NCI-H2107 (cell line): ENCODE measurements around the gene ELMO1.

Experiments
- DNase-seq: peaks from one replicate; lab custom pipeline; 2025; lab: John Stamatoyannopoulos, UW

The ELMO1 gene

GRCh38 chr7:37448636-37449361 lies at the start of gene ELMO1:
Gene ELMO1 (minus strand): TSS chr7:37448864. CDS start chr7:37342690, 106,174 bp downstream.
- no peak for DNase-seq

DNA sequence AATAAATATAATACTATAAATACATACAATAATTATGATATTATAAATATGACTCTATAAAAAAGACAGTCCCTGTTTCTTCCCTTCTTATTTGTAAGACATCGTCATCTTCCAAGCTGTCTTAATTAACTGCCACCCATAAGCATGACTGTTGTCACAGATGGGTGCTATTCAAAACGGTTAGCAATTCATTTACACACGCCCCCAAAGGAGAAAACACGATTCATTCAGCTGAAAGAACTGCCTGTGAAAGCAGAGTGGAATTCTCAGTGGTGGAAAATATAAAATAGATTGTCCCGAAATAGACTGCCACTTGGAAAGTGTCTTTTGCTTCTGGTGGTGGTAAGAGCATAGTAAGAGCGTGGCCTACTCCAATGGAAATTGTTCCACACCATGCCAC lies 48.9 kb upstream of the ELMO1 start:
- DNase-seq = no peak

DNA sequence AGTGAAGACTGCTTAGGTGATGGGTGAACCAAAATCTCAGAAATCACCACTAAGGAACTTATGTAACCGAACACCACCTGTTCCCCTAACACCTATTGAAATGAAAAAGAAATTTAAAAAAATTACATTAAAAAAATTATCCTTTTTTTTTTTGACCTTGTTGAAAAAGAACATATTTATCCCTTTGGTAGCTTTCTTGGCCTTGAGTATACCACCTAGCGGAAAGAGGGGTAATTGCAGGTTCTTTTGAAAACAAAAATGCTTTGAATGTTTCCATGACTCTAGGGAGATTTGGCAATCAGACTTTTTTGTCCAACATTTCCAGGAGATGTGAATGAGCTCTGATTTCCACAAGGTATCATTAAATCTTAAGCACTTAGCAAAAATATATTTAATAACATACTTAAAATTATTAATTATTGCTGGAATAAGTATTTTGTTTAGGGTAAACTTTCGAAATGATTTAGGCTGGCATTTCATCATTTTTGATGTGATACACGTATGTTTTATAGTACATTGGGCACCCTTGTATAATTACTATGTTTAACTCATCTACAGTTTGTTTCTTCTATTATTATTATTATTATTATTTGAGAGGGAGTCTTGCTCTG lies 47.0 kb upstream of the ELMO1 start:
- DNase-seq = no peak

GRCh38 chr7:37494926-37495325 lies 46.3 kb upstream of the ELMO1 start:
- DNase-seq = no peak

DNA sequence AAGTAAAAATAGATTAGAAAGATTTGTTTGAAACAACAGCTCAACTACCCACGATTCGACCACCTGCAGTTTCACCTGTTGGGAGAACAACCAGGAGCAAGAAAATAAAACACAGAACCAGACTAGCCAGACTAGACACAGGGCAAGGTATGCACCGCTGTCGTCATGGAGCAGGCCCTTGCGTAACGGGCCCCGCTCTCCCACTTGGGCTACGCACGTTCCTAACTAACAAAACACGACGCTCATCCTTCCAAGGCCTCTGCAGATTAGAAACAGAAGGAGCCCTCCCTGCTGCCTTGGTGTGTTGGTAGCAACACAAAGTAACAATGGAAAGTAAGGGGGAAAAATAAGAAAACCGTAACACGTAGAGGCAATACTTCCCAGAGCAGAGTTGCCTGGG lies 45.1 kb upstream of the ELMO1 start:
- no peak for DNase-seq

- no peak for DNase-seq
Measured at GRCh38 chr7:37493123-37493522, 44.5 kb upstream of the ELMO1 start.

DNA sequence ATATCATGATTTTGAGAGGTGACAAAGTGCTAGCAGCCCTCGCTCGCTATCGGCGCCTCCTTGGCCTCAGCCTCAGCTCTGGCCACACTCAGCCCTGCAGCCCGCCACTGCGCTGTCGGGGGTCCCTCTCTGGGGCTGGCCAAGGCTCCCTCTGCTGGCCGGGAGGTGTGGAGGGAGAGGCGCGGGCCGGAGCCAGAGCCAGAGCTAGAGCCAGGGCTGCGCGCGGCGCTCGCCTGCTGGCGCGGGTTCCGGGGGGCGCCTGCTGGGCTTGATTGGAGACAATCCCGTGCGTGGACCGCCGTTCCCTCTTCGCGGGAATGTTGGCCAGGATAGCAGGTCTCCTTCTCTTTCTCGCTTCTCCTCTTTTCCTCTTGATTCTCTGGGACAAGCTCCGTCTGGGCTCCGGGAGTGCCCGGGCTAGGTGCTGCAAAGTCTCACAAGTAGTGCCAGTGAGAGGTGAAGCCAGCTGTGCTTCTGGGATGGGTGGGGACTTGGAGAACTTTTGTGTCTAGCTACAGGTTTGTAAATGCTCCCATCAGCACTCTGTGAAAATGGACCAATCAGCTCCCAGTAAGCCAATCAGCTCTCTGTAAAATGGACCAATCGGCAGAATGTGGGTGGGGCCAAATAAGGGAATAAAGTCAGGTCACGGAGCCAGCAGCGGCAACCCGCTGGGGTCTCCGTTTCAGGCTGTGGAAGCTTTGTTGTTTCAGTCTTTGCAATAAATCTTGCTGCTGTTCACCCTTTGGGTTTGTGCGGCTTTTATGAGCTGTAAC lies 43.4 kb upstream of the ELMO1 start:
- DNase-seq = no peak

GRCh38 chr7:37489703-37490102 lies 41.0 kb upstream of the ELMO1 start:
- DNase-seq = no peak

DNA sequence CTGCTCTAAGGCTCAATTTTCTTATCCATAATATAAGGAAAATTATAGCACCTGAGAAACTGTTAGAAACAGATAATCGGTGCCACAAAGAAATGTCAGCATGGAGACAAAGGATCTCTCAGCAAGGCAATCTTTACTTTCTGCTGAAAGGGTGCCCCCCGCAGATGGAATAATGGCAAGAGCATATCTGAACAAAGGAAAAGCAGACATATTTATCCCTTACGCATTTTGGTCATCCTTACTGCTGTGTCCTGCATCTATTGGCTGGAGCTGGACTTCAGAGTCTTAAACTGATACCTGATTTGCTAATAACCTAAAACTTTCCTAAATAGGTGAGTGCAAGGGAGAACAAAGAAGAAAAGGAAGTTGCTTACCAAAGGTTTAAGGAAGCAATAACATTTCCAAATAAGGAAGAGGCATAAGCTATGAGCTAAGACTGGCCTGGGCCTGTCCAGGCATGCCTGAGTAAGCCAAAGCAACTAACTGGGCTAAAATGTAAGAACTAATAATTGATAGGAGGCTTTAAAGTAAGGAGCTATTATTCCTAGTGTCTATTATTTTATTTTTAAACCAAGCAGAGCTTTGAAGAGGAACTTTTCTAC lies 39.6 kb upstream of the ELMO1 start:
- DNase-seq = no peak

DNA sequence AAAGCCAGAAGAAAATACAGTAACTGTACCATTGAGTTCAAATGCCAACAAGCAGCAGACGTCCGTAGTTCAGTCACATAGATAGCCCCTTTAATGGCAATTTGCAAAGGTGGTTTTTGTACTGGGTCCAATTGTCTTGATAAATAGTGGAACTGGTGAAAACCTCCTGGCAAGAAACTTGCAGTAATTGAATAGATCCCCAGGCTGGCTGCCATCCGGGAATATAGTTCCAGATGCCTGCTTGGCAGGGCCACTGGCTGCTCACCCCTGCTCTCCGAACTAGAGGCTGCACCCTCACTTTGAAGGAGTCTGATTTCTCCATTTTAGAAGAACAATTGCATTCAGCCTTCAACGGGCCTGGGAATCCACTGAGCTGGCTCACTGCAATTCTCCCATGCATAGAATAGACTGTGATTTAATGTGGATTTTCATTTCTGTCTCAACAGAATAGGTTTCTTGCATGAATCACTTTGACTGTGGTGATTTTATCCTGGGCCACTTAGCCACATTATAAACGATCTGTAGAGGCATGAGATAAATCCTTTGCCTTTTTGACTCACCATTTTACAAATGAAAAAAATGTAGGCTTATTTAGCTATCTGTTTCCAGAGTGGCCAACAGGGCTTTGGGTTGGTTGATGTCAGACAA lies 35.9 kb upstream of the ELMO1 start:
- DNase-seq = no peak

DNA sequence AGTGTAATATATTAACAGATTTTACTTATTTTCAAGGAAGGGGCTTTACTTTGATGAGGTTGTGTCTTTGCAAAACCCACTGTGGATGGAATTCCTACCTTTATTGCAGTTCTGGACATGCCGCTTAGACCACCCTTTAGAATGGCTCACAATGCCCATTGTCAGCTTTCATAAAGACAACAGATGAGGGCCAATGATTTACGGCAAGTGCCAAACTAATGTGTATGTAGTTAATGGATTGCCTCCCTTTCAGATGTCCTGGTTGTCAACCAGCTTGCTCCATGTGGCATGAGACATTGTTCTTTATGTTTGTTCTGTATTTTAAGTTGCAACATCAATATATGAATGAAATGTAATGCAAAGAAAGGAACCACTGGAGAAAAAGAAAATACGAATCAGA lies 35.0 kb upstream of the ELMO1 start:
- DNase-seq = no peak

DNA sequence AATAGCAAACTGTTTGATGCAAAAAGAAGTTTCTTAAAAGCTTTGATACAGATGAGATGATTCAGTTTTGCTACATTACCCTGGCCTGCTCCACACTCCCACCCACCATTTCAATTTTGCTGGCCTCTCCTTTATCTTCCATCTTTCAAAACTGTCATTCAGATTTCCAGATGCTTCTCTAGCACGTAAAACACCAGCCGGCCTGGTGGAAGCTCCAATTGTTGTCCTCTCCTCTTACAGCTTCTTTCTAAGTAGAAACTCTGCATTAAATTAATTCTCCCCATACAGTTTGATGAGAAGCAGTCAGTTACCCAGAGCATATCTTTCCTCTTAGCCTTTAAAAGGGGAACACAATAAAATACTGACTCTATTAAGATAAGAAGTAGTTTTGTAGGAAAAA lies 34.3 kb upstream of the ELMO1 start:
- DNase-seq = no peak

- DNase-seq = no peak
Measured at GRCh38 chr7:37482505-37482904, 33.8 kb upstream of the ELMO1 start.

DNA sequence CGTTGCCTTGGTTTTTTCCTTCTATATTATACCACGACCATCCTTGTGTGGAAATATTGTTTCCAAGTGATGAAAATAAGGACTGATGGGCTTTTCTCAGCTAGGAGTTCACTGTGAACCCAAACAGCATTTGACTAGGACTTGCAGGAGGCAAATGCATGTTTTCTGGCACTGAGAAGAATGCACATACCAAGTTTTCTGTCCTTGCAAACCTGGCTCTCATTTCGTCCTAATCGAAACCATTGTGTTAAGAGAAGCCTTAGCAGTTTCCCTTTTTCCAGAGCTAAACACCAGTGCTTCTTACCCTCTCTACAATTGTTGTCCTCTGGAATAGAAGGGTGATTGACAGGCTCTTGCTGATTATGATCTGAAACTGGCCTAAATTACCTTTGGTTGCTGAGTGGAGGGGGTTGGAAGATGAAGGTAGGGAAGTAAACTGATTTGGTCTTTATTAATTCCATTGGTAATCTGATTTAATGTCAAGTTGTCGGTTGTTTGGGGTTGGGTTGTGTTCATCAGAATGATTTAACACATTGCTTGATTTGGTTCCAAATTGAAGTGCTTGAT lies 33.1 kb upstream of the ELMO1 start:
- DNase-seq = no peak

DNA sequence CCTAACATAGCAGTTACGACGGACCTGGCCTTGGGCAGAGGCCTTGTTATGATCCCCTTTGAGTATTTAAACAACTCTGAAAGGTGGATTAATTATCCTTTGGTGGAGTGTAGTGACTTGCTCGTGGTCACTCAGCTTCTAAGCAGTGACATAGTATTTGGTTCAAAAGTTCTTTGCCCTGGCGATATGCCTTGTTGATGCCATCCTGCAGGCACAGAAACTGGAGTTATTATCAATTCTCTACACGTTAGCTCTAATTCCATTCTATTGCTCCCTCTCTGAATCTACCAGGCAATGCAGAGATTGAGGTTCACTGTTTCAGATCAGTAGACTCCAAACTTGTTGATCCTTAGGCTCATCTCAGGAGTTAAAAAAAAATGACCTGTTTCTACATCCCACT lies 32.5 kb upstream of the ELMO1 start:
- no peak for DNase-seq

DNA sequence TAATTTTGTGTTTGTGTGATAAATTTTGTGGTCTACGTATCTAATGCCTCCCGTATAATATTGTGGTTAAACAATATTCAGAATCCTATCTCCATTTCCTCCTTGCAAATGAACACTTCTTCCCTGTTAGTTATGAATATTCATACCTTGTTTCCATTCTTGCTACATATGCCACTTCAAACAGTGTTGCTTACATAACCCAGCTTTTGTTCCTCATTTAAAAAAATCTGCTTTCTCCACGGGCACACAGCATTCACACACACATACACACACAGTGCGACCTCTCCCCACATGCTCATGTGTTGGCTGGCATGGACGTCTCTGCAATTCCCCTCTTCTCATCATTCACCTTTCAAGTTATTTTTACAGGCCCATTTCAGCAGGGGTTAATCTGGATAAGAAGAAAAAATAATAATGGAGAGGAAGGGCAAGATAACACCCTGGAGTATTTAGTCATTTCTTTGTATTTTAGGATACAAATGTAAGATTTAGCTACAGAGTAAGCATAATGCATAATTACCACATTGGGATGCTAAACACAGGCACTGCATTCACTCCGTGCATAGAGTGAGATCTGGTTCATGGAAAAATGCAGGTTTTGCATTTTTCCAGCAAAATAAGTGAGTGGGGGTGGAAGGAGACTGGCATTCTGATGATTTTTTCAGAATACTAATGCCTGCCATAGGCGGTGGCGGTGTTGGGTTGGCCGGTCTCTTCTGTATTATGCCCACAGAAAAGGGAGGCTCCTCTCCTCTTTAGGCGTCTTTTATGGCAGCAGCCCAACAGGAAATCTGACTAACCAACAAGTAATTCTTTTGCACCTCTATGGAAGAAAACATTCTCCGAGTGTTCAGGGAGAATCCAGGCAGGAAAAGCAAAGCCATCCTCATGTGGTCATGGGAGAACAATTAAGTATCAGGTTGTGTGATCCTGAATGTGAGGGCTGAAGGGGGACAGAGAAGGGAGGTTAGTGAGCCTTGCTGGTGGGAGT lies 31.7 kb upstream of the ELMO1 start:
- no peak for DNase-seq

DNA sequence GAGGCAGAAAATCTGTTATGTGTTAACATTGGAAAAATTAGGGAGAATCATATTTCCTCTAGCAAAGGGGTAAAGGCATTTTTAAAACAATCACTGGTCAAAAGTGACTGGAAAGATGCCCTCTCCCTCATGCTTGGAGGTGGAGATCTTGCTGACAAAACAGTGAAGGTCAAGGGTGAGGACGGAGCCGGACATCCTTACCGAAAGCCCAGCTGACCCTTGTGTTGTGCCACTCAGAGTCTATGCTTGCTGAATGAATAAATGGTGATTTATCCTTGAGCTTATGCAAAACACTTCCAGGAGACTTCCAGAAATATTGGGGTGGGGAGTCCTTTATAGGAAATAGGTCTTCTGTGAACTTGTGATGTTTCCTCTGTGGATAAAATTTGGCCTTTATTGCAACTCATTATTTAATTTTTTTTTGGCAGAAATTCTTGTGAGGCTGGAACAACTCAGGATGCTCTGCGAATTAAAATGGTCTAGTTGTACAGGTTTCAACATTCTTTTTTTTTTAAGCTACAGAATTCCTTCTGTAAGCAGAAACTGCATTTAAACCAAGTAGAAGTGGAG lies 28.3 kb upstream of the ELMO1 start:
- DNase-seq = no peak

DNA sequence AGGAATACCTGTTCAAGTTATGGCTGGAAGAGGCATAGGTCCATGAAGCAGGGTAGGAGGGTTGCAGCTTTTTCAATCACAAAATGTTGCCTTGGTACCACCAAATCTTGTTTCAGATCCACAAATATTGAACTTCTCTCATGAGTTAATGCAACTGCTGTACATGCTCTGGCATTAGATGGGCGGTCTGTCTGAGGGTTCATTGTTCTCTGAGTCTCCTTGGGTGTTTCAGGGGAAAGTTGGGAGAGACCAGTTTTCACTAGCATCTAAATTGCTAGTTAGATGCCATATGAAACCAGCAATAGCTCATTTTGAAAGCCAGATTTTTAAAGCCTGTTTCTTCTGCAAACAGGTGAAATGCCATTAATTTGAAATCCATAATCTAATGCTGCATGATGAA lies 27.8 kb upstream of the ELMO1 start:
- DNase-seq = no peak

DNA sequence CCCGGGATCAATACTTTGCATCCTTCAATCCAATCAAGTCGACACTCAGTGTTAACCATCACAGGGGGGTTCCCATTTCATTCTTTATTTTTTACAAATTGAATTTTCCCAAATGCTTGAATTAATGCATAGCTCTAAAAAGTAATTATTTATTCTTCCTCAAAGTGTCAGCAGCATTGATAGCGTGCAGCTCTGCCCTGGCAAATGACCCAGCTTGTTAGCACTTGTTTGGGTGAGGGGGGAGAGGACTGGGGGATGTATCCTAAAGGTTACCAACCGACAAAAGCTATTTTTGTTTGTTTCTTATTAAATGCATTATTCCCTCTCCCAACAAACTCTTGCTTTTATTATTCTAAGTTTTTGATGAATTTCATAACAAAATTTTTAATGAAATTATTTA lies 27.0 kb upstream of the ELMO1 start:
- DNase-seq = no peak

DNA sequence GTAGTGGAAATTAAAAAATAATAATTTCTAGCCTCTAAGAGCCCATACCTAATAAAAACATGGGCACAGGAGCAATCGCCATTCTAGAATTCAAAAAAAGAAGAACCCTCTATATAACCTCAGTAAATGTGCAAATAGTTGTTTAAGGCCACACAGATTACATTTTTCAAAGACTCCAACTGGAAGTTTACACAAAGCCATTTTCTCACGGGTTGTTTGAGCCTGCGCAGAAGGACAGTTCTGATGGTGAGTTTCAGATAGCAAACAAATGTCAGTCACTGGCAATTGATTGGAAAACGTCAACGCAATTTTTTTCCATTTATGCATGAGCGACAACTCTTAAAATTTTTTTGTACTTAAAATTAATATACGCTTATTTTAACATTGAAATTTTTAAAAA lies 23.0 kb upstream of the ELMO1 start:
- no peak for DNase-seq
